ENCODE results near the gene CIT.

The CIT gene

DNA sequence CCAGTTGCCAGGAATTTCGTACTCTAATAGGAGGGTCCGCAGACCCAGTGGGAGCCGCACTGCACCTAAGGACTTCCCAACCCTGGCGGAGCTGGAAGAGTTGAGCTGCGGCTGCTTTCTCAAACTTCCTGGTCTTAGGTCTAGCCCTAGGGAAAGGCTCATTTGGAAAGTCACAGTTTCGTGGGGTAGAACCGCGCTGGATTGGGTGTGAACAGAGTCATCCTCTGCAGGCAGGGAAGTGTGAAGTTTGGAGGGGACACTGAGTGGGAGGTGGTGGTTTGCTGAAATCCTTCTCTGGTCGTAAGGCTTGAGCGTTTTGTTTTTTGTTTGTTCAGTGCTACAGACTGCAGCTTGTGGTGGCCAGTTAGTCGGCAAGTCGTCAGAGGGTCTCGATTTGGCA is 190.3 kb downstream of the CIT start:
- no peak for FAIRE-seq

DNA sequence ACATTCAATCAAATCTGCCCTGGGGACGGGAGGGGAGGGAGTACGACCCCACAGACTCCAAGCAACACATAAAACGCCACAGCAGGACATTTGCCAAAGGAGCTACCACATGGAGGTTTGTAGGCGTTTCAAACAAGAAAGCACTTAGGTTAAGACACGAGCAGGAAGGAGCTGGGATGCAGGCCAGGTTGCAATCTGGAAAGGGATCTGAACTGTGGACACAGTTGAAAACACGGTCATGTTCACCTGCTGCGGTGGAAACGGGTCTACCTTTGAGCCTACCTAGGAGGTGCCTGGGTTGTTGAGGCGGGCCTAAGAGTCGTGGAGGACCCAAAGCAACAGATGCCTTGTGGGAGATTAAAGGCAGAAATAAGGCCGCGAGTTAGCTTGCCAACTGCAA is 190.8 kb downstream of the CIT start:
- TF ChIP-seq, protein P1, sequence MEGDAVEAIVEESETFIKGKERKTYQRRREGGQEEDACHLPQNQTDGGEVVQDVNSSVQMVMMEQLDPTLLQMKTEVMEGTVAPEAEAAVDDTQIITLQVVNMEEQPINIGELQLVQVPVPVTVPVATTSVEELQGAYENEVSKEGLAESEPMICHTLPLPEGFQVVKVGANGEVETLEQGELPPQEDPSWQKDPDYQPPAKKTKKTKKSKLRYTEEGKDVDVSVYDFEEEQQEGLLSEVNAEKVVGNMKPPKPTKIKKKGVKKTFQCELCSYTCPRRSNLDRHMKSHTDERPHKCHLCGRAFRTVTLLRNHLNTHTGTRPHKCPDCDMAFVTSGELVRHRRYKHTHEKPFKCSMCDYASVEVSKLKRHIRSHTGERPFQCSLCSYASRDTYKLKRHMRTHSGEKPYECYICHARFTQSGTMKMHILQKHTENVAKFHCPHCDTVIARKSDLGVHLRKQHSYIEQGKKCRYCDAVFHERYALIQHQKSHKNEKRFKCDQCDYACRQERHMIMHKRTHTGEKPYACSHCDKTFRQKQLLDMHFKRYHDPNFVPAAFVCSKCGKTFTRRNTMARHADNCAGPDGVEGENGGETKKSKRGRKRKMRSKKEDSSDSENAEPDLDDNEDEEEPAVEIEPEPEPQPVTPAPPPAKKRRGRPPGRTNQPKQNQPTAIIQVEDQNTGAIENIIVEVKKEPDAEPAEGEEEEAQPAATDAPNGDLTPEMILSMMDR (IDR thresholded peaks at IDR 0.05; ENCODE audit: insufficient read depth, missing control alignments) = no peak
- no peak for FAIRE-seq

More for the DNA sequence above, 190.3 kb downstream of the CIT start:
- TF ChIP-seq, protein P1 (IDR thresholded peaks at IDR 0.05; ENCODE audit: insufficient read depth, missing control alignments) = no peak
- DNase-seq (ENCODE audit: insufficient read length, low spot score) = no peak

GRCh38 chr12:119685375-119685774 is 191.7 kb downstream of the CIT start:
- FAIRE-seq = no peak
- TF ChIP-seq, protein P1 (IDR thresholded peaks at IDR 0.05; ENCODE audit: insufficient read depth, missing control alignments) = no peak
- no peak for DNase-seq (ENCODE audit: insufficient read length, low spot score)

More for the DNA sequence above, 190.8 kb downstream of the CIT start:
- no peak for DNase-seq (ENCODE audit: insufficient read length, low spot score)

DNA sequence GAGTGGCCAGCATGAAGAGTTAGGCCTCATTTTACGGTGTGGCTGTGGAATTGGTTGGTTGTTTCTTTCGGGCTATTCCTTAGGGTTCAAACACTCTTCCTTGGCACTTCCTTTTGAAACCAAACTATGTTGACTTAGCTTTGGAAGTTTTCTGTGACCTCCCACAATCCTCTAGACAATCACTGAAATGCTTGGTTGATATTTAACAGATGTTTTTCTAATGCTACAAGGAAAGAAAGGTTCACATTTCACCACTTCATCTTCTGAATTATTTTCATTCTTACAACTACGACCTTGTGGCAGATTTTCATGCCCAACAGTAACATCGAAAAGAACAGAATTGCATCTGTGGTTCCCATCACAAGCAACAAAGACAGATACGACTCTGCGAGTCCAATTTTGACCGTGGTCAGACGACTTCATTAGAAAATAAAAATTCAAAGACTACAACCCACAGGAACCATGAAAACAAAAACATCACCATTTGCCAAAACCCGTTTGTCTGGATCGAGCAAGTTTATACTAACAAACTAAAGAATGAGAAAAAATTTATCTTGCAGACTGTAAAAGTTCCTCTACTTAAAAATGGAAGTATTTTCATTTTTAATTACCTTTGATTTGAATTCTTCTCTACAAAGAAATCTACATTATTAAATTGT is 192.3 kb downstream of the CIT start:
- DNase-seq (ENCODE audit: insufficient read length, low spot score) (no peak), FAIRE-seq (no peak)
- TF ChIP-seq, protein P1 (IDR thresholded peaks at IDR 0.05; ENCODE audit: insufficient read depth, missing control alignments) = no peak

GRCh38 chr12:119683816-119684215 is 193.3 kb downstream of the CIT start:
- FAIRE-seq (no peak), DNase-seq (ENCODE audit: insufficient read length, low spot score) (no peak)
- TF ChIP-seq, protein P1 (IDR thresholded peaks at IDR 0.05; ENCODE audit: insufficient read depth, missing control alignments) = no peak

GRCh38 chr12:119683413-119683812 is 193.7 kb downstream of the CIT start:
- DNase-seq (ENCODE audit: insufficient read length, low spot score) (no peak), FAIRE-seq (no peak)
- TF ChIP-seq, protein P1 (IDR thresholded peaks at IDR 0.05; ENCODE audit: insufficient read depth, missing control alignments) = no peak

GRCh38 chr12:119682639-119683252 is 194.4 kb downstream of the CIT start:
- TF ChIP-seq, protein P1 (IDR thresholded peaks at IDR 0.05; ENCODE audit: insufficient read depth, missing control alignments) = no peak
- no peak for DNase-seq (ENCODE audit: insufficient read length, low spot score)
- no peak for FAIRE-seq
